H1 (cell line): Measurements from ENCODE around the gene TMEM30A. TPM values are rescaled to one million over a fixed set of nuclear protein-coding genes. Genes with fewer than 3 reads are reported as not detected.

Source experiments
- CTCF ChIA-PET: fragments of 300-600 bp; sonication (Branson Sonifier 250); formaldehyde crosslinking; loops from one replicate; lab custom pipeline; 2021; ENCODE audit not compliant: partially characterized antibody; lab: Charles Lee
- POLR2A ChIA-PET: fragments of 300-600 bp; sonication (Branson Sonifier 250); formaldehyde crosslinking; loops from one replicate; lab custom pipeline; 2021; ENCODE audit warnings: inconsistent platforms; ENCODE audit not compliant: partially characterized antibody; lab: Charles Lee
- DNase-seq, 2 experiments: peaks; one replicate each; pipeline versions ENCODE4 v3.0.0 to v3.0.0-alpha.2; 2010 to 2022; ENCODE audit warnings: low spot score in 2 of 2, low read depth in 1 of 2, mixed read lengths in 1 of 2
- FAIRE-seq: peaks from 2 replicates; lab custom pipeline; 2011; peaks lifted over from hg19 to GRCh38; lab: Jason Lieb, UNC
- H2AFZ ChIP-seq: 2 replicates; pipeline ENCODE4 v1.8.1; 2012; ENCODE audit warnings: low read length, inconsistent platforms
- H2AK5ac ChIP-seq: 2 replicates; pipeline ENCODE4 v1.6.1; 2013; ENCODE audit warnings: low read depth, low read length
- H2BK120ac ChIP-seq: replicated peaks from 2 replicates; pipeline ENCODE3; 2013; ENCODE audit warnings: low read depth, low read length, inconsistent platforms
- H2BK12ac ChIP-seq: 2 replicates; pipeline ENCODE4 v1.6.1; 2013; ENCODE audit warnings: low read depth, low read length
- H2BK15ac ChIP-seq: 2 replicates; pipeline ENCODE4 v1.6.1; 2013; ENCODE audit warnings: low read length
- H2BK20ac ChIP-seq: 2 replicates; pipeline ENCODE4 v1.6.1; 2013; ENCODE audit warnings: low read length
- H2BK5ac ChIP-seq: 2 replicates; pipeline ENCODE4 v1.6.1; 2013; ENCODE audit warnings: low read depth, low read length
- H3K14ac ChIP-seq: 2 replicates; pipeline ENCODE4 v1.6.1; 2013; ENCODE audit warnings: inconsistent platforms; ENCODE audit not compliant: insufficient read length
- H3K18ac ChIP-seq: 2 replicates; pipeline ENCODE4 v1.6.1; 2013; ENCODE audit warnings: low read length; ENCODE audit errors: extremely low read depth
- H3K23ac ChIP-seq: 2 replicates; pipeline ENCODE4 v1.6.1; 2013; ENCODE audit warnings: inconsistent platforms; ENCODE audit not compliant: insufficient read length
- H3K23me2 ChIP-seq: 2 replicates; pipeline ENCODE4 v1.6.1; 2013; ENCODE audit warnings: low read depth, low read length
- H3K27ac ChIP-seq: 2 replicates; pipeline ENCODE4 v1.6.1; 2011; ENCODE audit warnings: low read depth, low read length, inconsistent platforms
- H3K27me3 ChIP-seq, 4 experiments: replicated peaks in 1 of 4; 1 replicate in 1 of 4; 2 replicates in 3 of 4; pipeline versions ENCODE4 v1.6.1 to v1.8.1; 2011 to 2013; ENCODE audit warnings: low read length in 3 of 4, mild to moderate bottlenecking in 3 of 4, inconsistent platforms in 2 of 4, mixed read lengths in 2 of 4, moderate library complexity in 1 of 4; ENCODE audit not compliant: control insufficient read depth in 3 of 4, insufficient read depth in 3 of 4; ENCODE audit errors: extremely low read depth in 1 of 4
- H3K36me3 ChIP-seq, 4 experiments: 2 replicates each; pipeline versions ENCODE4 v1.6.1 to v1.8.1; 2011 to 2013; ENCODE audit warnings: mild to moderate bottlenecking in 4 of 4, low read length in 3 of 4, moderate library complexity in 2 of 4, control low read depth in 1 of 4, inconsistent platforms in 1 of 4; ENCODE audit not compliant: insufficient read depth in 4 of 4, control insufficient read depth in 2 of 4
- H3K4ac ChIP-seq: replicated peaks from 2 replicates; pipeline ENCODE3; 2013; ENCODE audit warnings: low read length, low read depth, mixed read lengths, inconsistent platforms; ENCODE audit not compliant: insufficient read length
- H3K4me1 ChIP-seq, 4 experiments: replicated peaks in 1 of 4; 1 replicate in 1 of 4; 2 replicates in 3 of 4; pipeline versions ENCODE4 v1.6.1 to v1.8.1; 2011 to 2013; ENCODE audit warnings: low read length in 3 of 4, inconsistent platforms in 2 of 4, mixed read lengths in 1 of 4; ENCODE audit not compliant: insufficient read depth in 4 of 4, control insufficient read depth in 3 of 4
- H3K4me2 ChIP-seq, 2 experiments: 2 replicates each; pipeline versions ENCODE4 v1.6.1 to v1.8.1; 2011 to 2013; ENCODE audit warnings: low read depth in 2 of 2, low read length in 2 of 2, control low read depth in 1 of 2, inconsistent platforms in 1 of 2, mild to moderate bottlenecking in 1 of 2; ENCODE audit not compliant: insufficient read depth in 1 of 2
- H3K4me3 ChIP-seq, 4 experiments: fragments of 200-600, 300-600 bp in 1 of 4; sonication (generic), shearing (Covaris generic), sonication (Bioruptor Twin) in 1 of 4; 2 replicates each; pipeline versions ENCODE4 v1.5.1 to v1.8.1; 2011 to 2016; ENCODE audit warnings: low read length in 4 of 4, low read depth in 3 of 4, control low read depth in 2 of 4, inconsistent platforms in 2 of 4, mild to moderate bottlenecking in 2 of 4, mixed read lengths in 1 of 4, moderate library complexity in 1 of 4; ENCODE audit not compliant: insufficient read depth in 2 of 4; ENCODE audit errors: extremely low read depth in 1 of 4
- H3K56ac ChIP-seq: replicated peaks from 2 replicates; pipeline ENCODE3; 2013; ENCODE audit warnings: low read depth, mild to moderate bottlenecking, mixed read lengths, low read length, inconsistent platforms; ENCODE audit not compliant: insufficient read length
- H3K79me1 ChIP-seq: 2 replicates; pipeline ENCODE4 v1.6.1; 2013; ENCODE audit warnings: low read depth, low read length, control low read depth
- H3K79me2 ChIP-seq, 2 experiments: 2 replicates each; pipeline versions ENCODE4 v1.6.1 to v1.8.1; 2012 to 2013; ENCODE audit warnings: low read length in 2 of 2, mild to moderate bottlenecking in 2 of 2, inconsistent platforms in 1 of 2; ENCODE audit not compliant: insufficient read depth in 2 of 2, control insufficient read depth in 1 of 2
- H3K9ac ChIP-seq, 4 experiments: replicated peaks in 1 of 4; 1 replicate in 1 of 4; 2 replicates in 3 of 4; pipeline versions ENCODE4 v1.6.1 to v1.8.1; 2011 to 2013; ENCODE audit warnings: low read depth in 3 of 4, low read length in 3 of 4, control low read depth in 2 of 4, mild to moderate bottlenecking in 2 of 4, moderate library complexity in 2 of 4, inconsistent platforms in 1 of 4; ENCODE audit errors: extremely low read depth in 1 of 4
- H3K9me3 ChIP-seq, 2 experiments: 2 replicates each; pipeline versions ENCODE4 v1.6.1 to v1.8.1; 2012 to 2013; ENCODE audit warnings: mild to moderate bottlenecking in 2 of 2, moderate library complexity in 2 of 2, control low read depth in 1 of 2, inconsistent platforms in 1 of 2, low read depth in 1 of 2, low read length in 1 of 2, mixed read lengths in 1 of 2; ENCODE audit not compliant: insufficient read depth in 2 of 2
- H4K20me1 ChIP-seq, 2 experiments: replicated peaks in 1 of 2; 2 replicates each; pipeline versions ENCODE3 to v1.8.1; 2011 to 2013; ENCODE audit warnings: inconsistent platforms in 2 of 2, low read length in 2 of 2, mild to moderate bottlenecking in 1 of 2; ENCODE audit not compliant: insufficient read depth in 2 of 2, control insufficient read depth in 1 of 2
- H4K5ac ChIP-seq: 2 replicates; pipeline ENCODE4 v1.6.1; 2013; ENCODE audit warnings: low read length, low read depth, mixed read lengths, inconsistent platforms; ENCODE audit not compliant: insufficient read length
- H4K8ac ChIP-seq: 2 replicates; pipeline ENCODE4 v1.8.0; 2013; ENCODE audit warnings: mild to moderate bottlenecking, moderate library complexity, low read length, inconsistent platforms; ENCODE audit not compliant: insufficient read depth; ENCODE audit errors: extremely low read depth
- H4K91ac ChIP-seq: replicated peaks from 2 replicates; pipeline ENCODE3; 2013; ENCODE audit warnings: low read length, mixed read lengths, inconsistent platforms; ENCODE audit not compliant: insufficient read length
- BCL11A ChIP-seq, 2 experiments: IDR thresholded peaks; one replicate each; pipeline ENCODE4 v1.6.1; 2011; ENCODE audit warnings: low read depth in 2 of 2, low read length in 2 of 2, mild to moderate bottlenecking in 2 of 2
- CEBPB ChIP-seq: IDR thresholded peaks from 2 replicates; pipeline ENCODE4 v1.6.1; 2012; ENCODE audit warnings: low read depth, low read length
- CHD1 ChIP-seq: IDR thresholded peaks from 2 replicates; pipeline ENCODE4 v1.6.1; 2012; ENCODE audit warnings: low read depth, low read length, improper control_type of control experiment
- CREB1 ChIP-seq: IDR thresholded peaks from 2 replicates; pipeline ENCODE4 v1.6.1; 2012; ENCODE audit warnings: inconsistent platforms
- EZH2 ChIP-seq: fragments of 200-600 bp; sonication (generic); IDR thresholded peaks from 2 replicates; pipeline ENCODE4 v1.7.1; 2012; ENCODE audit warnings: low read depth, mild to moderate bottlenecking, moderate library complexity, low read length, inconsistent platforms; ENCODE audit not compliant: severe bottlenecking
- GABPA ChIP-seq: IDR thresholded peaks from 2 replicates; pipeline ENCODE4 v1.6.1; 2011; ENCODE audit warnings: mild to moderate bottlenecking, low read length, moderate library complexity, borderline replicate concordance; ENCODE audit not compliant: insufficient read depth
- JUN ChIP-seq: IDR thresholded peaks from 2 replicates; pipeline ENCODE4 v1.6.1; 2011; ENCODE audit warnings: low read depth, mild to moderate bottlenecking, improper control_type of control experiment, low read length
- KDM4A ChIP-seq: IDR thresholded peaks from one replicate; pipeline ENCODE4 v1.7.1; 2012; ENCODE audit warnings: low read depth, mild to moderate bottlenecking, moderate library complexity, low read length, inconsistent platforms; ENCODE audit not compliant: severe bottlenecking
- MAFK ChIP-seq: IDR thresholded peaks from 2 replicates; pipeline ENCODE4 v1.6.1; 2012; ENCODE audit warnings: low read depth, mild to moderate bottlenecking, improper control_type of control experiment, low read length
- PHF8 ChIP-seq: fragments of 200-600 bp; sonication (generic); conservative IDR thresholded peaks from 2 replicates; pipeline ENCODE4 v1.7.1; 2012; ENCODE audit warnings: low read depth, mild to moderate bottlenecking, inconsistent platforms, low read length, moderate library complexity
- RBBP5 ChIP-seq: IDR thresholded peaks from 2 replicates; pipeline ENCODE4 v1.7.1; 2012; ENCODE audit warnings: low read depth, mild to moderate bottlenecking, inconsistent platforms, low read length, moderate library complexity, borderline replicate concordance
- SAP30 ChIP-seq: fragments of 300-600 bp; sonication (generic); IDR thresholded peaks from 2 replicates; pipeline ENCODE4 v1.7.1; 2012; ENCODE audit warnings: low read length, moderate library complexity, mild to moderate bottlenecking, inconsistent platforms; ENCODE audit not compliant: insufficient read depth, insufficient replicate concordance
- TEAD4 ChIP-seq: IDR thresholded peaks from 2 replicates; pipeline ENCODE4 v1.6.1; 2012; ENCODE audit warnings: low read depth, low read length, inconsistent platforms, mixed read lengths
- WGBS, 2 experiments: shearing (Covaris generic) in 1 of 2; methylation state at CpG; one replicate each; pipeline versions ENCODE4 v1.1.6 to v1.1.7; 2013 to 2015; ENCODE audit warnings: low lambda C conversion rate in 2 of 2, mixed read lengths in 2 of 2, inconsistent platforms in 1 of 2, low coverage in 1 of 2, missing lambda C conversion rate in 1 of 2; ENCODE audit not compliant: insufficient replicate concordance in 2 of 2, insufficient coverage in 1 of 2, insufficient read length in 1 of 2; ENCODE audit errors: extremely low coverage in 1 of 2, missing lambda C conversion rate in 1 of 2; 5-methylcytosine and 5-hydroxymethylcytosine counted together
- polyA plus RNA-seq, 7 experiments: library from polyadenylated mRNA; depleted of rRNA in 3 of 7; stranded (reverse) in 5 of 7; unstranded in 2 of 7; fragments of >200 nt in 5 of 7; fragments of 200-250 nt in 2 of 7; gene quantifications; 1 replicate in 5 of 7; 2 replicates in 1 of 7; 4 replicates in 1 of 7; pipeline versions ENCODE4 v1.2.1 to v1.2.3, GENCODE V29; 2011 to 2013; ENCODE audit warnings: missing spikeins in 2 of 7, mixed read lengths in 2 of 7
- total RNA-seq: library from RNA; stranded (reverse); fragmentation: NEBNext Ultra II Directional; extraction: Animal tissue kit (Norgen Biotek cat#: 25700); gene quantifications from 2 replicates; pipeline ENCODE4 v1.2.1, GENCODE V29; 2021

Gene TMEM30A
- total and polyA plus RNA-seq, 2 of the 8 experiments (the other 6 are each of a cell fraction or from before 2014, with no cell fraction given) = 10.5 to 71.0 TPM

- Histone ChIP-seq H2BK12ac (no peak overlapping the region), H4K20me1 (no peaks in the 10 kb centered on the region), H3K4me3 (peak overlapping the region in 1 of 4 experiments; percentile 42; a peak in 2 of 8 replicates), H2AK5ac (no peak overlapping the region), H3K27me3 (no peaks in the 10 kb centered on the region), H3K23ac (no peak overlapping the region), H3K79me1 (no peaks in the 10 kb centered on the region), H2BK120ac (peak overlapping the region; percentile 38), H3K79me2 (peaks cover 0 to 74% of the 10 kb centered on the region in 2 experiments; a peak in 3 of 4 replicates), H3K56ac (no peak overlapping the region), H3K4ac (no peak overlapping the region), H3K9ac (no peak overlapping the region), H3K4me2 (peak overlapping the region; percentile 55 to 57; a peak in 2 of 4 replicates), H3K27ac (peak overlapping the region; percentile 31; the same call in 1 of the 2 replicates), H3K9me3 (peaks cover 0 to 2% of the 10 kb centered on the region in 2 experiments; a peak in 2 of 4 replicates), H3K23me2 (no peaks in the 10 kb centered on the region), H4K91ac (no peak overlapping the region), H3K14ac (no peak overlapping the region), H3K18ac (no peak overlapping the region; the same call in 1 of the 2 replicates), H3K36me3 (peaks cover 2 to 28% (median 8%) of the 10 kb centered on the region in 4 experiments; a peak in 6 of 8 replicates), H4K8ac (no peak overlapping the region), H2AFZ (no peak overlapping the region), H4K5ac (peak overlapping the region; percentile 44)
- POLR2A ChIA-PET = interaction anchor here (0.9 to 1.7 kb wide), 7 partner anchors 8 to 24 kb away, joined by 3 to 10 read pairs (median 4); partner anchors contain the start of genes COX7A2 and TMEM30A
- no peak for DNase-seq
- CTCF ChIA-PET = interaction anchor here (0.8 to 6.8 kb wide), 21 partner anchors 9 to 382 kb away, joined by 3 to 66 read pairs (median 3); partner anchors contain the start of gene TMEM30A
- no peak for FAIRE-seq
- 77% methylated on average over 4 of the region's 4 CpGs; no CpG with 5 or more reads in 1 of the 2 experiments for WGBS, 2 experiments
- TF ChIP-seq KDM4A = no peak
- no peak for TF ChIP-seq SAP30
- no peak for TF ChIP-seq GABPA
- TF ChIP-seq CREB1 = no peak
- TF ChIP-seq PHF8 = no peak
- no peak for TF ChIP-seq RBBP5
- no peak for TF ChIP-seq TEAD4
- TF ChIP-seq BCL11A (IDR thresholded peaks at IDR 0.05; ENCODE audit: low read depth in 2 of 2, low read length in 2 of 2) = no peak
- TF ChIP-seq CHD1 = no peak
- TF ChIP-seq EZH2 = no peak
- TF ChIP-seq MAFK = no peak
- no peak for TF ChIP-seq JUN
- TF ChIP-seq CEBPB = no peak
- TF ChIP-seq, all 59 proteins: peak for 0
- H2BK5ac ChIP-seq = no peak overlapping the region
- H2BK15ac ChIP-seq = no peak overlapping the region
- no peak overlapping the region for H2BK20ac ChIP-seq
- H3K4me1 ChIP-seq = peaks cover 2 to 9% (median 7%) of the 10 kb centered on the region in 4 experiments; a peak in 5 of 7 replicates
These were observed 17.1 kb downstream of the TMEM30A start for GRCh38 chr6:75267461-75267860.
